Measurements from ENCODE around the gene NPFF.

The NPFF gene

DNA sequence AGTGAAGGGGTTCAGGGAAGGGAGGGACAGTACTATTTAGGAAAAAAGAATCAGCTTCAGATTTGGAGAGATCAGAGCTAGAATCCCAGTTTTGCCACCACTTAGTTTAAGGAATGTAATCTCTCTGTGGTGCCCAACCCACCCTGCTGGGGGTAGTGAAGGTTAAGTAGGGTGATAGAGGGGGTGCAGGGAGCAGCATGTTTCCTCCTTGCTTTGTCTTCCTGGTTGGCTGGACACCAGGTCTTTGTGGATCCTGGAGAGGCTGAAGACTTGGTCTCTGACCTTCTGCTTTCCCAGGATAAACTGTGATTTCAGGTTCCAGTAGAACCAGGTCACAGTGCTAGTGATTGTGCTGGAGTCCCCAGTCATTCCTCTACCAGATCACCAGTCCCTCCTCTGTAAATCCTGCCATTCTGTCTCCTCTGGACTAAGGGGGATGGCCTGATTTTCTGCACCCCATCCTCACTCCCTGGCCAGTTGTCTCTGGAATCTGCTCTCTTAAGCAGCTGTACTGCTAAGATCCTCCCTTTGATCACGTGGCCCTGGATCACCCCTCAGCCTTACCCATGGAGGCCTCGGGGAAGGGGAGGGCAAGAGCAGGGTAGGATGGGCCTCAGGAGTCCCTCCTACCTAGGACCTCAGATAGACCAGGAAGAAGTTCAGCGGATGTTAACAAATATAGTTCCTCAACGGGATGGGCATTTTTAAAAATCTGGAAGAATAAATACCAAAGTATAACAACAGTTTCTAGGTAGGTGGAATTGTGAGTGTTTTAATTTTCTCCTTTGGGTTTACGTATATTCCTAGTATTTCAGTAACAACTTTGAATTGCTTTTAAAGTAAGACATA lies 11.2 kb downstream of the NPFF start:
- DNase-seq (ENCODE audit: low read depth), result no peak
- no peak overlapping the region for H3K4me3 ChIP-seq (ENCODE audit: low read length)
- TF ChIP-seq, protein P1, sequence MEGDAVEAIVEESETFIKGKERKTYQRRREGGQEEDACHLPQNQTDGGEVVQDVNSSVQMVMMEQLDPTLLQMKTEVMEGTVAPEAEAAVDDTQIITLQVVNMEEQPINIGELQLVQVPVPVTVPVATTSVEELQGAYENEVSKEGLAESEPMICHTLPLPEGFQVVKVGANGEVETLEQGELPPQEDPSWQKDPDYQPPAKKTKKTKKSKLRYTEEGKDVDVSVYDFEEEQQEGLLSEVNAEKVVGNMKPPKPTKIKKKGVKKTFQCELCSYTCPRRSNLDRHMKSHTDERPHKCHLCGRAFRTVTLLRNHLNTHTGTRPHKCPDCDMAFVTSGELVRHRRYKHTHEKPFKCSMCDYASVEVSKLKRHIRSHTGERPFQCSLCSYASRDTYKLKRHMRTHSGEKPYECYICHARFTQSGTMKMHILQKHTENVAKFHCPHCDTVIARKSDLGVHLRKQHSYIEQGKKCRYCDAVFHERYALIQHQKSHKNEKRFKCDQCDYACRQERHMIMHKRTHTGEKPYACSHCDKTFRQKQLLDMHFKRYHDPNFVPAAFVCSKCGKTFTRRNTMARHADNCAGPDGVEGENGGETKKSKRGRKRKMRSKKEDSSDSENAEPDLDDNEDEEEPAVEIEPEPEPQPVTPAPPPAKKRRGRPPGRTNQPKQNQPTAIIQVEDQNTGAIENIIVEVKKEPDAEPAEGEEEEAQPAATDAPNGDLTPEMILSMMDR (IDR thresholded peaks at IDR 0.05; ENCODE audit: insufficient read depth, low read depth, low read length, missing control alignments), result no peak

DNA sequence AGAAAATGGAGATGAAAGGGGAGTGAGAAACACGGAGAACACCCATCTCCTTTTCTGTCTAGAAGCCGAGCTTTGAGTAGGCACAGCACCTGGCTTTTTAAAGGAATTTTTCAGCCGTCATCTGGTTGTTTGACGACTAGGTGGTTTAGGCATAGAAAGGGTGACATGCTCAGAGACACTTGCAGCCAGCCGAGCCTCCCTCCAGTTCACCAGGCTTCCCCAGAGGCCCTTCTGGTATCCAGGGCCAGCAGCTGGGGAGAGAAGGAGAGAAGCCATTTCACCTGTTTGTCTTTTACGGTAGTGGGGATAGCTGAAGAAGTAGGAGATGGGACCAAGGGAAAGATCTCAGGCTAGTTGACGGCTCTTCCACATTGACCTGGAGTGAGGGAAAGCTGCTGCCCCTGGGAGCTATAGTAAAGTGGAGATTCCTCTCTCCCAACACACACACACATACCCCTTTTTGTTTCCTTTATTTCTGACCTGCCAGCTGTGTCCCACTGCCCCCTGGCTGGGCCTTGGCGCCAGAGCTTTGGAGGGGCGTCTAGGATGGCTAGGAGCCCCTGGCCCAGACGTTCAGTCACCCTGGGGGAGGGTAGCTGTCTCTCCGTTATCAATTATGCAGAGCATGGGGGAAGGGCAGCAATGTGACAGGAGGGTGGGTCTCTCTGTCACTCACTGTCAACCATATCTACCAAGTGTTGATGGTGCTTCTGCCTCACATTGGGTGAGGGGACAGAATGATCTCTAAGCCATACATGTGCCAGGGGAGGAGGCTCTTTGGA lies 13.5 kb downstream of the NPFF start:
- no peak for DNase-seq (ENCODE audit: low read depth)
- TF ChIP-seq, protein P1 (IDR thresholded peaks at IDR 0.05; ENCODE audit: insufficient read depth, low read depth, low read length, missing control alignments), result no peak
- H3K4me3 ChIP-seq (ENCODE audit: low read length), result peak overlapping the region; percentile 65

DNA sequence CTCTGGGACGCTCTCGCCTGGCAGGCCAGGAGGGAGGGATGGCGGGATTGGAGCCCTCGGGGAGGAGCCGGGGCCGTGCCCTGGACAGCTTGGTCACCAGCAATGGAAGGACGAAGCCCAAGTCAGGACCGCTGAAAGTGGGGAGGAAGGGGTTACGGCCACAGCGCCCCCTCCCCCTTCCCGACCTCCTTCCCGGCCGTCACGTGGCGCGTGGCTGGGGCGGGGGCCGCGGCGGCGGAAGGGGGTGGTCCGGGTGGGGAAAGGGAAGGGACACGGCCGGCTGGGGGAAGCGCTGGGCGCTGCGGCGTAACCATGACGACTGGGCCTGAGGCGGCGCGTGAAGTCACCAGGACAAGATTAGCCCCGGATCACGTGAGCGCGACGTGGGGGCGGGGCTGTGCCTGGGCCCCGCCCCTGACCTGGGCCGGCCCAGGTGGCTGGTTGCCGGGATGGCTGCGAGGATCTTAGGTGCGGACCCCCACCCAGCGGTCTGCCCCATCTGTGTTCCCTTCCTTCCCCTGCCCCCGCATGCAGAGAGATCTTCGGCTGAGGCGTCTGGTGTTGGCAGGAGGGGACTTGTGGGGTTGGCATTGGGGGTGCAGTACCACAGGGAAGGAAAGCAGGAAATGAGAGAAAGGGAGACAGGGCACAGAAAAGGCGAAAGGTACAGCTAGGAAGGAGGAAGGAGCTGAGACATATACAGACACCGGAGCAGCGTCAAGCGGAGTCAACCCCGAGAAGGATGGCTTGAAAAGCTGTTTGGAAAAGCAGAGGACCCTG lies 14.3 kb downstream of the NPFF start:
- H3K4me3 ChIP-seq (ENCODE audit: low read length), result peak overlapping the region; percentile 65
- TF ChIP-seq, protein P1 (IDR thresholded peaks at IDR 0.05; ENCODE audit: insufficient read depth, low read depth, low read length, missing control alignments), result no peak
- peak; percentile 86 for DNase-seq (ENCODE audit: low read depth)

DNA sequence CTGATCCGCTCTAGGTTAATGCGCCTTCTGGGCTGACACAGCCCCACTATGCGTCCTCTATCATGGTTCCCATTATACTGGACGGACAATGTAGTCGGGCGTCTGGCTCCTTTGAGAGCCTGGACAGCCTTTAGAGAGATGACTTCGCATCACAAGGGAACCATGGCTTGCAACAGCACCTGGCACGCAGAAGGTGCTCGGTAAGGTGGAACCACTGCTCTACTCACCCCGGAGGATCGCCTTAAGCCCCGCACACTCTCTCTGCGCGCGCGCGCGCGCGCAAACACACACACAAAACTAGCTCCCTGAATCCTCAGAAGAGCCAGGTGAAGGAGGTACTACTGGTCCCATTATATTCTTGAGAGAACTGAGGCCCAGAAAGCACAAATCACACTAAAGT lies 15.1 kb downstream of the NPFF start:
- DNase-seq (ENCODE audit: low read depth), result no peak
- peak overlapping the region; percentile 65 for H3K4me3 ChIP-seq (ENCODE audit: low read length)
- TF ChIP-seq, protein P1 (IDR thresholded peaks at IDR 0.05; ENCODE audit: insufficient read depth, low read depth, low read length, missing control alignments), result no peak

DNA sequence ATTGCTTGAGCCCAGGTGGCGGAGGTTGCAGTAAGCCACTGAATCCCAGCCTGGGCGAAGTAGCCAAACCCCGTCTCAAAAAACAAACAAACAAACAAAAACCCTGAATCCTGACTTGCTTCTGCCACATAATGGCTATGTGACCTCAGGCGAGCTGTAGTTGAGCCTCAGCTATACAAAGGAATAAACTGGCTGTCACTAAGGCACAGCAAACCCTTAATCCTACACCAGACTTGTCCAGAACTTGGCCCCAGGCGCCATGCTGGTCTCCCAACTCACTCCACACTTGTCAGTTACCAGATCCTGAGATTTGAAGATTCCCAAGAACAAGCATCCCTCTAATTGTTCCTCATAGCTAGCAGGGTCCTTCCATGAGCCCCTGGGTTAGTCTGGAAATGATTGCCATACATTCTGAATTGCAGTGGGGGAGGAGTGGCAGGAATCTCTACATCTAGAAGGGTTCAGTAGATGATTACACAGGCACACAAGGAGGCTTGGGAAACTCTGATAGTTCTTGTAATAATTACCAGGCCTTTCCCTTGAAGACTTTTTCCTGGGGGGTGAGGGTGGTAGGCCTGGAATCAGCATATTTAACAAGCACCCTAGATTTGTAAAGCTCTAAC lies 17.9 kb downstream of the NPFF start:
- DNase-seq (ENCODE audit: low read depth), result no peak
- TF ChIP-seq, protein P1 (IDR thresholded peaks at IDR 0.05; ENCODE audit: insufficient read depth, low read depth, low read length, missing control alignments), result no peak
- H3K4me3 ChIP-seq (ENCODE audit: low read length), result no peak overlapping the region

DNA sequence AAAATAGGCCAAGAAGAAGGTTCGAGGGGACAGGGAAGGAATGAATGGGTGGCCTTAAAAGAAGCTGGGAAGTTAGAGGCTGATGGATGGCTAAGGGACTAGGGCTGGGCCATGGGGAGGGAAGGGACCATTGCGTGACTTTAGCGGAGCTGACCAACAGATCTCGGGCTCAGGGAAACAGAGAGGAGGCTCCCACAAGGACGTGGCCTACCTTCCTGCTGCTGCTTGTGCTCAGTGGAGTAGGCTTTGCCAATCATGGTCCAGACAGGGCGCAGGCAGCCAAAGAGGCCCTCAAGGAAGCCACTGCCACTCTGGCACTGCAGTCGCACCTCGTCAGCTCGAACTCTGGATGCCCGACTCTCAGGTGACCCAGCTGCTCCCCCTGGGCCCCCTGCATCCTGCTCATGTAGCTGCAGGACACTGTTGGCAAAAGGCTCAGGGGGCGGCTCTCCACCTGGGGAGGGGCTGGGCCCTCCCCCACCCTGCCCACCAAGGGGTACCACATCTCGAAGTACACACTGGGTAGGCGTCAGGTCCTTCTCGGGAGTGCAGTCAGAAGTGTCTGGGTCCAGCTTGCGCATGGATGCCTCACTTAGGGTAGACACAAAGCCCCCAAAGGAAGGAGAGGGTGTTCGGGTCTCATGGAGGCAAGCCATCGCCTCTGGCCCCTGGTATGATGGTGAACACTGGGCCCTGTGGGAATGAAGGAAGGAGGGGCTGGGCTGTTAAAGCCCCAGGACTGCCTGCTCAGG lies 20.4 kb downstream of the NPFF start:
- no peak overlapping the region for H3K4me3 ChIP-seq (ENCODE audit: low read length)
- DNase-seq (ENCODE audit: low read depth), result no peak
- TF ChIP-seq, protein P1 (IDR thresholded peaks at IDR 0.05; ENCODE audit: insufficient read depth, low read depth, low read length, missing control alignments), result no peak

Data from epithelial cell of esophagus (primary cell).